Thyroid gland (tissue), 4 donors: ENCODE results near the gene L3MBTL2.

Experiments
- CTCF ChIP-seq, 6 experiments: fragments of 200-600 bp in 3 of 6; fragments of 450-650 bp in 3 of 6; sonication (generic) in 3 of 6; IDR thresholded peaks; one replicate each; pipeline ENCODE4 v1.5.1; 2016 to 2019; ENCODE audit warnings: antibody characterized with exemption in 6 of 6, mild to moderate bottlenecking in 2 of 6, inconsistent platforms in 1 of 6, moderate library complexity in 1 of 6
- POLR2A ChIP-seq, 2 donors: fragments of 450-650 bp; IDR thresholded peaks; one replicate each; pipeline ENCODE4 v1.6.1; 2017; ENCODE audit warnings: antibody characterized with exemption in 2 of 2, mild to moderate bottlenecking in 2 of 2, moderate library complexity in 1 of 2

GRCh38 chr22:41242396-41243117 is 37.4 kb downstream of the L3MBTL2 start:
- TF ChIP-seq CTCF (IDR thresholded peaks at IDR 0.05) (no peak), POLR2A (IDR thresholded peaks at IDR 0.05) (no peak)
